ENCODE measurements around the gene LRMDA. TPM values are rescaled to one million over a fixed set of nuclear protein-coding genes. Genes with fewer than 3 reads are reported as not detected.
A peak's percentile ranks its signal among the peaks of the same experiment; 100 is the strongest.

The LRMDA gene
- total RNA-seq, 1 experiment from 2014 or later: not detected

DNA sequence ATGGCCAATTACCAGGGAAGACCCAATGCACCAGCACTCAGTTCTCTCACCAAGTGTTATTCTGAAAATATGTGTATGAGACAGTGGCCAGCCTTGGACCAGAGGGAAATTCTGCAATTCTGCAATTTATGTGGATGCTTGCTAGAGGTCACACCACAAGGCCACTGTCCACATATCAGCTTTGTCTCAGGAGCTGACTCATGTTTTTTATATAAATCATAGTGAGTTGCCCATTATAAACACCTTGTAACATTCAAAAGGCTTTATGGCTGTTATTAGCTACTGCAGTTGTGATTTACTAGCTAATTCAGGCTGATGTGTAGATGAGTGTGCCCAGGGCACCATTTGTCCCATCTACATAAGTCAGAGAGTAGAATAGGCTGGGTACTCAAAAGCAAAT, 649.0 kb downstream of the LRMDA start:
- DNase-seq (ENCODE audit: low spot score): no peak

DNA sequence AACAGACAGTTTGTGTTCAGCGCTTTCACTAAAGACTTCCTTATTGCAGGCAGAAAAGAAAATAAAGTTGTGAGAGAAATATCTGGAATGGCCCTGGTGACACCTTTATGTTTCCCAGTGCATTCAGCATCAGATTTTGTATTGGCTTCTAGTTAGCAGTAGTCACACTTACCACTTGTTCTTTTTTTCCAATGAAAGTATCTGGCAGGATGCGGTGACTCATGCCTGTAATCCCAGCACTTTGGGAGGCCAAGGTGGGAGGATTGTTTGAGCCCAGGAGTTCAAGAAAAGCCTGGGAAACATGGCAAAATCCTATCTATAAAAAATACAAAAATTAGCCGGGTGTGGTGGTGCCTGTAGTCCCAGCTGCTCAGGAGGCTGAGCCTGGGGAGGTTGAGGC, 649.6 kb downstream of the LRMDA start:
- no peak for DNase-seq (ENCODE audit: low spot score)

DNA sequence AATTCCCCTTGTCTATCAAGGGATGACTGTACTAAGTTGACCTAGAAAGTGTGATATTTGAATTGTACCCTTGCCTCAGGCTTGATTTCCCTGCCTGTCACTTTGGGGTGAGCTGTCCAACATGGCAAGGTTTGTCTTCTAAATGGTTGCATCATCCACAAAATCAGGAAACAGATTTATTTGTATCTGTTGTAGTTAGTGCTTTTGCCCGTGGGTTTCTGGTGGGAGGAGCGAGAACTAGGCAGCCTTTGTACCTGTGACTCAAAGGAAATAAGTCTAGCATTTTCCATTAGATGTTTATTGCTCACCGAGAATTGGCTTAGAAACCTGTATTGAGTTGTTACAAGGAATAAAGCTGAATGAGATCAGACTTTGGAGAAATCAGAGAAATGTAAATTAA, 650.8 kb downstream of the LRMDA start:
- DNase-seq (ENCODE audit: low spot score): no peak

DNA sequence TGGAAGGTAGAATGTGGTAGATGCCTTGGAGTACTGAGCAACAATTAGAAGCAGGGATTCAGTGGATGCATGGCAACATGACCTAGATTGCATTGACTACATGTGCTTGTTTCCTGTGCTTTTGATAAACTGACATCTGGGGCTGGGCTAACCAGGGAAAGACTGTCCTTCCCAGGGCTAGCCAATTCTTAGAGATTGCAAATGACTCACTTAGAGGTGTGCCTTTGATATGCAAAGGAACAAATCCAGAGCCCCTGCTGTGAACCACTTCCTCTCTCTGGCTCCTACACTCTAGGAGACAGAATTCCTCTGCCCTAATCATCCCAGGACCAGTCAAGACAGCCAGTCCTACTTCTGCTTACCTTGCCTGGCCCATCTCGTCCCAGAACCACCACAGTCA, 651.5 kb downstream of the LRMDA start:
- no peak for DNase-seq (ENCODE audit: low spot score)

DNA sequence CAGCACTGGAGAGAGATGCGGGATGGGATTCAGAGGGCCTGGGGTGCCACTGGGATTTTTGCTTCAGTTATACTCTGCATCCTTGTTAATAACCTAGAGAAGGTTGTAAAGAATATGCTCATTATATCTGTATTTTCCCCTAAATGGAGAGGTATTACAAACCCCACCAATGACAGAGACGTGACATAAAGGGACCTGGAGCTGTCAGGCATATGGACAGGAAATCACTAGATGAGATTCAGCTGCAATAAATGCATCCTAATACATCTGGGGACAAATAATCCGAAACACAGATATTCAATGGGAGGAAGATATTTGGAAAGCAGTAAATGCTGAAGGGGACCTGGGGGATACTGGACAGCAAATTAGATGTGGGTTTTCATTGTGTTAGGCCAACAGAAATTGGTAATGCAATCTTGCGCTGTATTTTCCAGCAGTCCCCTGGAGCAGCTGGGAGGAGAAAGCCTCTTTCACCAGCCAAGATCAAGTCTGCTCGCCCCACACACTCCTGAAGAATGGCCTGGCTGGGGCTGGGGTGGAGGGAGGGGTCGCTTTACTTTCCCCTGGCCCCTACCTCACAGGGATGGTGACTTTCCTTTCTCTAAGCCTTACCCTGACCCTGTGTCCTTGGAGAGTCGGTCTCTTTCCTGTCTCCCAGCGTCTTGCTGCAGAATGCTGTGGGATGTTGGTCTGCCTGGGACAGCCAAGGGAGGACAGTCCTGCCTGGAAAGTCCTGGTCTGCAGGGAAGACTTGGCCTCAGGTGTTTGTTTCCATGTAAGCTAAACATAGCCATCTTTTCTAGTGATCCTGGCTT, 653.8 kb downstream of the LRMDA start:
- no peak for DNase-seq (ENCODE audit: low spot score)

DNA sequence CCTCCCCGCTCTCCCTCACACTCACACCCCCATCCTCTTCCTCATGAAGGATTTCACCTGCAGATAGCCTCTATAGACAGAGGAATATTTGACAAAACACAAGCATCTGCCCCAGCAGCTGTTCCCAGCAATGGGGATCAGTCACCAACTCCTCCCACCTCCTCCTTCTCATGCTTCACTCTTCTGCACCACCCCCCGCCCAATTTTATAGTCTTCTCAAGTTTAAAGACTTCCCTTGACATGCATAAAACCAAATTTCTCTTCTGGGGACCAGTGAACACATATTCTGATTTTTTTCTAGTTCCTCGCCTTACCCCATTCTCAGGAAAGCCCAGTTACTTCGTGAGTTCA, 654.4 kb downstream of the LRMDA start:
- no peak for DNase-seq (ENCODE audit: low spot score)

DNA sequence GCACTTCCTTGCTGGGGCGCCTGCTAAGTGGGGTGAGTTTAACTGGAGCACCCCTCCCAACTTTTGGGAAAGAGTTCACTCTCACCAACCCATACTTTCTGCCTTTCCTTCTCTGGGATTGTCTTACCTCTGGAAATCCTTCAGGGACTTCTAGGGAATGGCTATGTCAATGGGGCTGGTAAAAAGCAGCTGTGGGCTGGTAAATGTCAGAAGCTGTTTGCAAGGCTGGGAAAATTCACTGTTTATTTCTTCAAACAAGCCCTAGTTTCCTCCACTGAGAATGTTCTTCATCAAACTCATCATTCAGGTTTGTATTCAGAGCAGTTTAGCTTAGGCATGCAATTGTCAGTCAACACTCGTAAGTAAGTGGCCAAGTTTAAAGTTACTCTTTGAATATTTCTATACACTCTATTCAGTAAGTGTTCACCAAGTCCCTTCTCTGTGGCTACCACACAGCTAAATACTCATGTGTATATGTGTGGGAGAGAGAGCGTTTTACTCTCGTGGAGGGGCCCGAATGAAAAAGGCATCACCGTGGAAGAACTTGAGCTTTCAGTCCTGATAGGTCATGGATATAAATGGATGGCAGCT, 654.8 kb downstream of the LRMDA start:
- DNase-seq (ENCODE audit: low spot score): no peak

DNA sequence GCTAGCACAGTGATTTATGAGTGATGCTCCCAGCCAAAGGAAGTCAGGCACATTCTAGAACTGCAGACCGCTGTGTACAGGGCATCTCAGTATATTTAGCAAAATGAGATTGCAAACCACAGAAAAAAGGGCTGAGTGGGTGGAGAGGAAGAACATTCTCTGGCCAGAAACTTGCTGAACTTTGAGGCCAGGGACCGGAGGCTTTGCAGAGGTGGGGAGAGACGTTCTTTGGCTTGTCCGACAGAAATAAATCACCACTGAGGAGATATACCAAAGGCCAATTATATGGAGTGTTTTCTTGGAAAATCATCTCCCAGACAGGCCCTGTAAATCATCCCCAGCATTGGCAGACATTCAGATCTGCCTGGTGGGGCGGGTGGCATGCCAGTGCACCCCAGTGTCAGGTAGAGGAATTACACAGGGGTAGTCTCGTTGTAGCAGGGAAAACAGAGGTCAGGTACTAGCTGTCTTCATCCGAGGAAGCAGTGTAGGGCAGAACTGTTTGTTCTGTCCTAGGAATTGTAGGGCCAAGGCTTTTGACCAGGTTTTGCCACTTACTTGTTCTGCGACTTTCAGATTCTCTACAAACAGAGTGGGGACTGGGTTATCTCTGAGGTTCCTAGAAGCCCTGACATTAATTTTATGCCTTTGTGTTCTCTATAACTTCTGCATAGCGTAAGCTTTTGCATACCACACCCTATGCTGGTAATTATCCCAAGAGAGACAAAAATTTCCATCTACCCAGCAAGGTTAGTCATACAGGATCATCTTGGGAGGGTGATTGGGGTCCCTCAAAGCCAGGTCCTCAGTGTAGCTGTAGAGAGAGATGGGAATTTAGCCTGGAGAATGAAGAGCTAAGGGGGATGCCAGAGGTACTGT, 655.6 kb downstream of the LRMDA start:
- peak; percentile 45 for DNase-seq (ENCODE audit: low spot score)

DNA sequence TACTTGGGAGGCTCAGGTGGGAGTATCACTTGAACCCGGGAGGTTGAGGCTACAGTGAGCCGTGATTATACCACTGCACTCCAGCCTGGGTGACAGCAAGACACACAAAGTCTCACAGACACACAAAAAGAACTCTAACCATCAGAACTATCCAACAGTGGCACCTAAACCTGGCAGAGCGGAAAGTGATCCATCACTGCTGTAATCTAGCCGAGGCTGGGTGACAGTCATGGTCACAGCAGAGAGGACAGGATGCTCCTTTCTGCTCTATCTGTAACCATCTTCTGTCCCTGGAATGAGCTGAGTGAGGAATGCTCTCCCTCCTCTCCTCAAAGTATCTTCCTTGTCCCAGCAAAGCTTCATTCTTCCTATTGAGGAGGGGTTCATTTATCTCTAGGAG, 656.6 kb downstream of the LRMDA start:
- no peak for DNase-seq (ENCODE audit: low spot score)

DNA sequence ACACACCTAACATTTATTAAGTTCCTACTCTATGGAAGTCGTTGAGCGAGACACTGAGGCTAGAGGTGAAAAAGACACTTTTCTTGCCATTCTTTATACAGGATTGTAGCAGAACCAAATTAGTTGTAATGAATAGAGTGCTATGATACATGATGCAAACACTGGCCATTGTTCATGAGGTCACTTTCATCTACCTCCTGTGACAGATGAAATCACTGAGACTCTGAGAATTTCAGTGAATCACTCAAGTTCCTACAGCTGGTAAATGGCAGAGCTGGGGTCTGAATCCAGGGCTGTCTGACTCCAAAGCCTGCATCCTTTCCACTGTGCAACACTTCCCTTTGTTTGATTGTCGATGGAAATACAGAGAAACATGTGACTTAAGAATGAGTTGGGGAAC, 657.6 kb downstream of the LRMDA start:
- no peak for DNase-seq (ENCODE audit: low spot score)

DNA sequence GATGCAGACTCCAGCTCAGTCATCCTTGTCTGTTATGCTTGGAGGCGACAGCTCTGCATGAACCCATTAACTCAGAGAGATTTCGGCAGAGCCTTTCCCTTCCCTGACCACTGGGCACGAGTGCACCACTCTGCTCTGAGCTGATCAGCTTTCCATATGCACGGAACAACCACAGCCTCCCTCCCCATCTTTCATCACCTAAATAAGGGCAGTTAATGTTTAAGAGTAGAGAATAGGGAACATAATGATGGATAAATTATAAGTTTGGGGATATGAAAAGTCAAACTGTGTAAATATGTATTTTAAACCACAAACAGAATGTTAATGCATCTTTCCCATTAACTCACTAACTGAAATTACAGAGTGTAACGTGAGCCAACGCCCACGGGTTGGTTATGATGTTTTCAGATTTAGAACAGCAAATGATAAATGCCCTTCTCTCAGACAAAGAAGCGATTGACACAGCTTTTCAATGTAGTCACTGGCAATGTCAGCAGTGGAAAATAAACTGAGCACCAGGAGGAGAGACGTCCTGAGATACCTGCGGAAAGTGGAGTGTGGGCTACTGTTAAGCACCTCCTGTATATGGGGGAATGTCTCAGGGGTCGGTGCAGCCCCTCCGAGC, 658.2 kb downstream of the LRMDA start:
- DNase-seq (ENCODE audit: low spot score): no peak

DNA sequence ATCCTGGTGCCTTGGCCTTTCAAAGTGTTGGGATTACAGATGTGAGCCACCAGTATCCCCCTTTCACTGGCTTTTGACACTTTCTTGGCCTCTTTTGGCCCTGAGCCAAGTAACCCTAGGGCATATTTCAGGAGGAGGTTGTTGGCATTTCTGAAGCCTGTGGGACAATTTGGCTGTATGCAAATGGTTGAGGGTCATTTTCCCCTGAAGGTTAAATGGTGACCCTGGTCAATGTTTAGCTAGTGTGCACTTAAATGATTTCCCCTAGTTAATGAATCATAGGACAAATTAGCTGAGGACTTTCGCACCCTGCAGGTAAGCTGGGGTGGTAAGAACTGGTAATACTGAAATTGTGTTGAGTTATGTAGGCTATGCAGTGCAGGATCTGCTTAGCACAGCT, 660.5 kb downstream of the LRMDA start:
- no peak for DNase-seq (ENCODE audit: low spot score)

DNA sequence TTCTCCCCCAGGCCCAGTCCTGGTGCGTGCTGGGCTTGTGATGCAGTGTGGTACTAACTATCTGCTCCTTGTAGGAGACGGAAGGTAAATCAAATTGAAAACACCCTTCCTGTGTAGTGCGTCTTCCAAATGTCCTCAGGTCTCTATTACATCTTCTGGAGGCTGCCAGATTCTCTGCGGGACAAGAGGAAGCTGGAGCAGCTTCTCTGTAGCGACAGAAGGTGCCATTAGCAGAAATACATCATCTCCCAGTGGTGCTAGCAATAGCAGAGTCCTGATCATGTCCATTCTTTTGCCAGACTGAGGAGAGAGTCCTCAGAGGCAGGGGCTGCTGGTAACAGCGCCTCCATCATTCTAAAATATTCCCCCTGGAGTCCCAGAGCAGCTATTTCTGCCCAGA, 675.2 kb downstream of the LRMDA start:
- no peak for DNase-seq (ENCODE audit: low spot score)

DNA sequence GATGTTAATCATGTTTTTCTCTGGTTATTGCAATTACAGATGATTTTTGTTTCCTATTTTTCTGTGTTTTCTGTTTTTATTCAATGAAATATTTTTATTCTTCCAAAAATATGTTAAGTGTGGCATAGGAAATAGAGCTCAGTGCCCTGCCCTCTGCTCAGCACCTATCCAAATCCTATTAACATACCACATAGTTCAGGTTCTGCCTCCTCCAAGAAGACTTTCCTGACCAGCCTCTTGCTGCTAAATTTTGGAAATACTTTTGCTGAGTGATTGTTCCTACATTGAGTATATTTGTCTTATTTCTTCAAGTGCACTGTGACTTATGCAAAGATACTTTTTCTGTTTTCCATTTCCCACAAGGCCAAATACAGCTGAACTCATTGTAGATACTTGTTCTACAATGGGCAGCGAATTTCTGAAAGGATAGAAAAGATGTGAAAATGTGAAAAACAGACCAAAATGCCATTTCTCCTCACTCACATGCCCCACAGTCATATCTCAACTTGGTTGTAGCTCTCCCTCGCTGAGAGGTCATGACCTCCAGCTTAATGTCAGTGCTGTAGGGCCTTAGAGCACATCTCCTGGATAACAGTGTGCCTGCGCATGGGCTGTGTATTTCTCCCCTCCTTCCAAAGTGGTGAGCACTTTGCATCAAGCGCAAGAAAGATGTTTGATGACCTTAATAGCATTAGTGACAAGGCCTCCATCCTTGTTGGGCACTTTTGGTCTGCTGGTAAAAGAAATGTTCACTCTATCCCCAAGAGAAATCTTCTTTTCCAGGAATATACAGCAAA, 677.3 kb downstream of the LRMDA start:
- DNase-seq (ENCODE audit: low spot score): no peak

DNA sequence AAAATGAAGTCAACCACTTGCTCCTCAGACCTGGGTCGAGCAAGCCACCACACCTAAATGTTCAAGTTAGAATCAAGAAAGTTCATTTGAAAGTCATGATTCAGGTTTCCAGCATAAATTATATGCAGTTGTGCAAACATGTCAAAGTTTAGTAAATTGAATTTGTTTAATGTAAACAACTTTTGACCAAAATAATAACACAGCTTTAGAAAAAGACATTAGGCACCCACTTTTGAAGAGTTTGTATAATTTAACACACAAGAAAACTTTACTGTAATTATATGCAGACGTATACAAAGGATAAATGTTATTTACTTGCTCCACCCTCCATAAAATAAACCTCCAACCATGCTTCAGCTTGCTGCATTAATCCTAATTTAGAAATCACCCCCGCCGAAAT, 680.0 kb downstream of the LRMDA start:
- DNase-seq (ENCODE audit: low spot score): no peak

DNA sequence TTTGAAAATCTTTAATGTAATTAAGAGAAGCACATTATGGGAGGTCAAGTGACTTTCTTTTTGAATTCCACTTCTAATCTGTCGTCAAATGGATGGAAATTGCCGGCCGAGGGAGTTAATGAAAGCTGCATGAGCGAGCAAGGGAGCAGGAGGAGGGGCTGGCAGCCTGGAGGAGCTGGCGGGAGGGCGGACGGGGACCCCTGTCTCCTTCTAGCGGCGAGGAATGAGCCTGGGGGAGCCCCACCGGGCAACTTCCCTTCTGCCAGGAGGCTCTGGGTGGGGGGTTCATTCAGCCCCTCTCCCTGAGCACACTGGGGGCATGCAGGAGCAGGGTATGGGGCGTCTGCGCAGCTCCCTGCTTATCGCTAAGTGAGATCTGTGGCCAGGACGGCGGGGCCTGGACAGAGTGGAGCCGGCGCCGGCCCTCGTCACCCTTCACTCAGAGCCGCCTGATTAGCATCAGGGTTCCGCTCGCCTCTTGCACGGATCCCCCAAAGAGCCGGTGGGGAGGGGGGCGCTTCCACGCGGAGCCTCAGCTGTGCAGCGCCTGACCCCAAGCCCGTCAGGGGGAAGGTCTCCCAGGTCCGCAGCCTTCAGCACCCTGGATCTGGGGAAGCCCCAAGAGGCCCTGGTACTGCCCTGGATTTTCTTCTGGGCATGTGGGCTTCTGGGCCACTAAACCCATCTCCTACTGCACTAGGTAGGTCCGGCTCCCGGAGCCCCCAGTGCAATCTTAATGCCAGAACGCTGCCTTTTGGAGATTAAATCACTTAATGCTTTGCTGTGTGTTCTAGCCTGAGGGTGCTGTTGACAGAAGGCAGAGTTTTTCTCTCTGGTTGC, 680.8 kb downstream of the LRMDA start:
- no peak for DNase-seq (ENCODE audit: low spot score)

DNA sequence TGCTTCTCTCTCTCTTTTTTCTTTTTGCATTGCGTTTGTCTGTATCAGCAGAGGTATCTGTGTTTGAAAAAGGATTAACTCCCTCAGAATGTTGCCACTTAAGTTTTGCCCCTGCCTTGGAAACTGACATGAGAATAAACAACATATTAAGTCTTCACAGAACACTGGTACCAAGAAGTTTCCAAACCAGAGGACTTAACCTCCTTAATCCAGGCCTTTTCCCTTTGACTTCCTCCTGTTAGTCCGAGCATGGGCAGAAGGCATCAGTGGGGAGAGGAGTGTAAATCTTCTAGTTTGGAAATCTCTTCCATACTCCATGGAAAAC, 681.4 kb downstream of the LRMDA start:
- DNase-seq (ENCODE audit: low spot score): no peak

DNA sequence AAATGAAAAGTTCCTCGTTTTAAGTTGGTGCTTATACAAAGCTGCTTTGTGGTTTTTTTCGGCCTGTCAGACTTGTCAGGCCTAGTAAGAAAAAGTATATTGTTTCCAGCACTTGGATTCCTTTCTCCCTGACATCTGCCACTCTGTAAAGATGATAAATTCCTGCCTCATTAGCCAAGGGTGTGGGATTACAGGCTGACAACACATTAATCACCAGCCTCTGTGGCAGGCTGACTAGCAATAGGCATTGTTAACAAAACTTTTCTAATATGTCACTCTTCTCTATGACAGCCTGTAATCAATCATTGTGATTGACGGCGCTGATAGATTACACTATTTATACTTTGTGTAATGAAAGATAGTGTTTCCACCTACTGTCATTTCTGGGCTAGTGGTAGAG, 682.5 kb downstream of the LRMDA start:
- no peak for DNase-seq (ENCODE audit: low spot score)

DNA sequence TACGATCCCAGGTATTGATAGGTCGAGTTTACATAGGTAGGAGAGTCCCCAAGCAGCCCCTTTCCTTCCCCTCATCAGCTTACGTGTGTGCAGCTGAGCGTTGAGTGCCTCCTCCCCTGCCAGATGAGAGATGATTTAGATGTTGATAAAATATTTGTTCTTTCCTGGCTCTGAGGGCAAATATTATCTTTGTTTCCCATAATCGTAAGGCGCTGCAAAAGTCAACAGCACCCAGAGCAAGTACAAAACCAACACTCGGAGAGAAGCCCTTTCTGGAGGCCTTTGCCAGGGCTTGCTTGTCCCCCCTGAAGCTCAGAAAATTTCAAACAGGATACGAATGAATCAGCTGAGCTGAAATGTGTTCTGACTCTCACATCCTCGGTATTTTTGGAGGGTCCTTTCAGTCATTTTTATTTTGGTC, 683.2 kb downstream of the LRMDA start:
- no peak for DNase-seq (ENCODE audit: low spot score)

DNA sequence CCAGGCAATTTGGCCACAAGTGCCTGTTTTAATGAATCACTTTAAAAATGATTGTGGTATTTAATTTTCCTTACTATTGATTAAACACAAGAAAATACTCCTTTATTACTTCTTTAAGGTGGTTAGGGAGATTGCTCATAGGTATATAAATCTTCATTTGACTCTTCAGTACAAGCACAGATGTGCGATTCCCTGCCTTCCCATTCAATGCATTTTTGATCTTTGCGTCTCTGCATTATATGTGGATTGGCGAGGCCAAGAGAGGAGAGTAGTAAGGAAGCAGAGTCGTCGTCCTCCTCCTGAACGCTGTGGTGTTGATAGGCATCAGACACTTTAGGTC, 683.7 kb downstream of the LRMDA start:
- no peak for DNase-seq (ENCODE audit: low spot score)

Measured in HT-29 (cell line).